GM12875 (cell line): Measurements from ENCODE around the gene STPG3.
A peak's percentile ranks its signal among the peaks of the same experiment; 100 is the strongest.

Source experiments
- H3K4me3 ChIP-seq: one replicate; pipeline ENCODE4 v1.5.1; 2011; ENCODE audit warnings: low read depth, low read length, control low read depth
- TF ChIP-seq, protein P1 (sequence below): IDR thresholded peaks from 2 replicates; pipeline ENCODE4 v1.5.1; 2011; ENCODE audit warnings: low read depth, mild to moderate bottlenecking, control low read depth, inconsistent platforms, low read length, moderate library complexity, borderline replicate concordance; ENCODE audit not compliant: insufficient read depth

Gene STPG3

DNA sequence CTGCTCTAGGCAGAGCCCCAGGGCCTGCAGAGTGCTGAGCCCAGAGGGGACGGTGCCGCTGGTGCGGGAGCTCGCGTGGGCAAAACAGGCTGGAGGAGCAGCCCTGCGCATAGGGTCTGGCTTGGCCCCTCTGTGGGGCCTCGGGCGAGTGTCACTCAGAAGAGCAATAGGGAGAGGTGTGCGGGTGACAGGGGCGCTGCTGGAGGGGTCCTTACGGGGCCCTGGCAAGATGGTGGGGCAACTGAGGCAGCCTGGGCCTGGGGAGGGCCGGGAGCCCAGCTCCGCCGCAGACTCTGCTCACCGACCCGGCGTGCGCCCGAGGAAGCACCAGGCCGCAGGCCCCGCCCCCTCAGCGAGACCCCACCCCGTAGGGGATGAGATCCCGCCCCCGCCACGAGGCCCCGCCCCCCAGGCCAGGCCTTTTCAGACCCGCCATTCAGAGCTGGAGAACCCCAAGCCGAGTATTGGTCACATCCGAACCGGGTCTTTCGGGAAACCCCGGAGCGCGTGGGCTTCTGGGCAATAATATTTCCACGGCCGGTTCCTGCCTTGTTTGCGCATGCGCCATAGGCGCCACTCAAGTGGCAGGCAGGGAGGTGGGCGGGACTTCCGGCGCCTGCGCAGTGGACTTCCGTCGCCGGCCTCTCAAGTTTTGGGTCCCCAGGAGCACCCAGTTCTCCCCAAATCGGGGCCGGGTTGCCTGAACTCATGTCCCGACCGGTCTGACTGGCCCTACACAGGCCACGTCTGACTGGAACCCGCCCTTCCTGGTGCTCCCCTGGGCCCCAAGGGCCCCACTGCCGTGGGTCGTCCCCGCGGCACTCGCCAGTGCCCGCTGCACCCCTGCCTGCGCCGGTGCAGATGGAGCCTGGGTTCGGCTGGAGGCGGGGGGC, 27.8 kb upstream of the STPG3 start:
- peak overlapping the region; percentile 70 for H3K4me3 ChIP-seq
- TF ChIP-seq, protein P1, sequence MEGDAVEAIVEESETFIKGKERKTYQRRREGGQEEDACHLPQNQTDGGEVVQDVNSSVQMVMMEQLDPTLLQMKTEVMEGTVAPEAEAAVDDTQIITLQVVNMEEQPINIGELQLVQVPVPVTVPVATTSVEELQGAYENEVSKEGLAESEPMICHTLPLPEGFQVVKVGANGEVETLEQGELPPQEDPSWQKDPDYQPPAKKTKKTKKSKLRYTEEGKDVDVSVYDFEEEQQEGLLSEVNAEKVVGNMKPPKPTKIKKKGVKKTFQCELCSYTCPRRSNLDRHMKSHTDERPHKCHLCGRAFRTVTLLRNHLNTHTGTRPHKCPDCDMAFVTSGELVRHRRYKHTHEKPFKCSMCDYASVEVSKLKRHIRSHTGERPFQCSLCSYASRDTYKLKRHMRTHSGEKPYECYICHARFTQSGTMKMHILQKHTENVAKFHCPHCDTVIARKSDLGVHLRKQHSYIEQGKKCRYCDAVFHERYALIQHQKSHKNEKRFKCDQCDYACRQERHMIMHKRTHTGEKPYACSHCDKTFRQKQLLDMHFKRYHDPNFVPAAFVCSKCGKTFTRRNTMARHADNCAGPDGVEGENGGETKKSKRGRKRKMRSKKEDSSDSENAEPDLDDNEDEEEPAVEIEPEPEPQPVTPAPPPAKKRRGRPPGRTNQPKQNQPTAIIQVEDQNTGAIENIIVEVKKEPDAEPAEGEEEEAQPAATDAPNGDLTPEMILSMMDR = no peak

DNA sequence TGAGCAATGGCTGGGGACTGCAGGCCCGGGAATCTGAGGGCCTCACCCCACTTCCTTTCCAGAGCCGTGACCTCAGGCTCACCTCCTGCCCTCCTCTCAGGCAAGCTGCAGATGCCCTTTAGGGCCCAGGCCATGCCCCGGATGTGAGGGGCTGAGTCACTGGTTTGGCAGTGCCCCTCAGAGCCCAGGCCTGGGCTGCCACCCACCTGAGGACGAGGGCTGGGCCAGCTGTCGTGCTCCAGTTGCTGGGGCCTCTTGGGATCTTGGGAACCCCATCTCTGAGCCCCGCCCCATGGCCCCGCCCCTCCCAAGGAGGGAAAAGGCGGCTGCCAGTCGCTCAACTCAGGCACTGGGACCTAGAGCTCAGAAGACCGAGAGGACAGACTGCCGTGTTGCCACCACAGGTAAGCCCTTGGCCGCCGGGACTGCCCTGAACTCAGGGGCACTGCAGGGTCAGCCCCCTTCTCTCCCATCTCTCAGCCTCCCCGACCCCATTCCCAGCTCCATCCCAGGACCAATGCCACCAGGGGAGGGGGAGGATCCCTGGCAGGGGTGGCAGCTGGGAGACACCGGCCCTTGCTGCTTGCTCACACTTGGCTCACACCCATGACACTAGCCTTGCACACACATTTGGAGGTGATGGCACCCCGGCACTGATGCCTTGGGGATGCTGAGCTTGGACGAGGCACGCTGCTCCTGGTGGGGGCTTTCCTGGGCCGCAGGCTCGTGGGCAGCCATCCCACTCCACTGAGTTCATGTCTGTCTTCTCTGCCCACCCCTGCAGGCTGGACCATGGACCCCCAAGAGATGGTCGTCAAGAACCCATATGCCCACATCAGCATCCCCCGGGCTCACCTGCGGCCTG, 26.0 kb upstream of the STPG3 start, which contains the start of gene CYSRT1:
Gene CYSRT1, plus strand, starts transcription at position 345 of the 865 bp plus-strand sequence. Its CDS starts 448 bp downstream, at position 793.
- peak within 1 kb of the TSS; percentile 70 for H3K4me3 ChIP-seq
- TF ChIP-seq, protein P1 = no peak

- TF ChIP-seq, protein P1 = no peak
Measured at GRCh38 chr9:137225699-137226331, 25.3 kb upstream of the STPG3 start.

GRCh38 chr9:137226338-137227053, 24.6 kb upstream of the STPG3 start:
- TF ChIP-seq, protein P1 = no peak
- H3K4me3 ChIP-seq = no peak overlapping the region

More at GRCh38 chr9:137225699-137226331, 25.3 kb upstream of the STPG3 start:
- H3K4me3 ChIP-seq = no peak overlapping the region

GRCh38 chr9:137227054-137227852, 23.8 kb upstream of the STPG3 start, which contains the start of gene RNF224:
Gene RNF224, plus strand, starts transcription at chr9:137227502. Its CDS starts 834 bp downstream, at chr9:137228336.
- H3K4me3 ChIP-seq = no peak within 1 kb of the TSS
- TF ChIP-seq, protein P1 = peak; percentile 95
